ENCODE measurements around the gene CHST3. TPM values are rescaled to one million over a fixed set of nuclear protein-coding genes. Genes with fewer than 3 reads are reported as not detected.
A peak's percentile ranks its signal among the peaks of the same experiment; 100 is the strongest.

CHST3 gene
- total RNA-seq, 4 donors from 2014 or later, result 8.6 to 16.9 (median 14.0) TPM

- DNase-seq, result peak; percentile 46
- no peak for TF ChIP-seq POLR2A (IDR thresholded peaks at IDR 0.05)
- TF ChIP-seq, protein P1, sequence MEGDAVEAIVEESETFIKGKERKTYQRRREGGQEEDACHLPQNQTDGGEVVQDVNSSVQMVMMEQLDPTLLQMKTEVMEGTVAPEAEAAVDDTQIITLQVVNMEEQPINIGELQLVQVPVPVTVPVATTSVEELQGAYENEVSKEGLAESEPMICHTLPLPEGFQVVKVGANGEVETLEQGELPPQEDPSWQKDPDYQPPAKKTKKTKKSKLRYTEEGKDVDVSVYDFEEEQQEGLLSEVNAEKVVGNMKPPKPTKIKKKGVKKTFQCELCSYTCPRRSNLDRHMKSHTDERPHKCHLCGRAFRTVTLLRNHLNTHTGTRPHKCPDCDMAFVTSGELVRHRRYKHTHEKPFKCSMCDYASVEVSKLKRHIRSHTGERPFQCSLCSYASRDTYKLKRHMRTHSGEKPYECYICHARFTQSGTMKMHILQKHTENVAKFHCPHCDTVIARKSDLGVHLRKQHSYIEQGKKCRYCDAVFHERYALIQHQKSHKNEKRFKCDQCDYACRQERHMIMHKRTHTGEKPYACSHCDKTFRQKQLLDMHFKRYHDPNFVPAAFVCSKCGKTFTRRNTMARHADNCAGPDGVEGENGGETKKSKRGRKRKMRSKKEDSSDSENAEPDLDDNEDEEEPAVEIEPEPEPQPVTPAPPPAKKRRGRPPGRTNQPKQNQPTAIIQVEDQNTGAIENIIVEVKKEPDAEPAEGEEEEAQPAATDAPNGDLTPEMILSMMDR (IDR thresholded peaks at IDR 0.05), result no peak
- Histone ChIP-seq H3K9me3 (no peaks in the 10 kb centered on the region), H3K27ac (peak overlapping the region; percentile 48 to 65 (median 60)), H3K27me3 (no peaks in the 10 kb centered on the region), H3K4me3 (replicated peaks in 1 of 3) (no peak overlapping the region), H3K4me1 (peaks cover 28 to 36% of the 10 kb centered on the region in 2 donors), H3K36me3 (no peaks in the 10 kb centered on the region)
- 34 to 38% methylated on average over 20 of the region's 21 CpGs for WGBS, 2 donors
- intact Hi-C loops (cut with DNase I), result no loop called here
Measured at GRCh38 chr10:71999360-72000072, 35.3 kb downstream of the CHST3 start.

GRCh38 chr10:72000073-72001032 lies 36.2 kb downstream of the CHST3 start:
- WGBS, 2 donors, result 66 to 71% methylated on average over 14 of the region's 14 CpGs
- peak; percentile 41 to 62 for DNase-seq
- Histone ChIP-seq H3K27ac (peak overlapping the region in 1 of 3 donors; percentile 48), H3K9me3 (no peaks in the 10 kb centered on the region), H3K27me3 (no peaks in the 10 kb centered on the region), H3K4me3 (replicated peaks in 1 of 3) (no peak overlapping the region), H3K4me1 (peaks cover 28 to 36% of the 10 kb centered on the region in 2 donors), H3K36me3 (no peaks in the 10 kb centered on the region)
- TF ChIP-seq POLR2A (IDR thresholded peaks at IDR 0.05), result no peak
- TF ChIP-seq, protein P1 (IDR thresholded peaks at IDR 0.05), result no peak
- intact Hi-C loops (cut with DNase I), result no loop called here

GRCh38 chr10:72001033-72001395 lies 36.8 kb downstream of the CHST3 start:
- H3K27ac ChIP-seq, result no peak overlapping the region
- H3K27me3 ChIP-seq, result no peaks in the 10 kb centered on the region
- no peaks in the 10 kb centered on the region for H3K9me3 ChIP-seq
- no peaks in the 10 kb centered on the region for H3K36me3 ChIP-seq
- TF ChIP-seq, protein P1 (IDR thresholded peaks at IDR 0.05), result no peak
- no peak for TF ChIP-seq POLR2A (IDR thresholded peaks at IDR 0.05)
- WGBS, 2 donors, result 63 to 73% methylated on average over 1 to 4 of the region's 4 CpGs
- H3K4me1 ChIP-seq, result peaks cover 28 to 36% of the 10 kb centered on the region in 2 donors
- intact Hi-C loops (cut with DNase I), result no loop called here
- H3K4me3 ChIP-seq (replicated peaks in 1 of 3), result no peak overlapping the region
- peak; percentile 37 to 54 for DNase-seq

DNA sequence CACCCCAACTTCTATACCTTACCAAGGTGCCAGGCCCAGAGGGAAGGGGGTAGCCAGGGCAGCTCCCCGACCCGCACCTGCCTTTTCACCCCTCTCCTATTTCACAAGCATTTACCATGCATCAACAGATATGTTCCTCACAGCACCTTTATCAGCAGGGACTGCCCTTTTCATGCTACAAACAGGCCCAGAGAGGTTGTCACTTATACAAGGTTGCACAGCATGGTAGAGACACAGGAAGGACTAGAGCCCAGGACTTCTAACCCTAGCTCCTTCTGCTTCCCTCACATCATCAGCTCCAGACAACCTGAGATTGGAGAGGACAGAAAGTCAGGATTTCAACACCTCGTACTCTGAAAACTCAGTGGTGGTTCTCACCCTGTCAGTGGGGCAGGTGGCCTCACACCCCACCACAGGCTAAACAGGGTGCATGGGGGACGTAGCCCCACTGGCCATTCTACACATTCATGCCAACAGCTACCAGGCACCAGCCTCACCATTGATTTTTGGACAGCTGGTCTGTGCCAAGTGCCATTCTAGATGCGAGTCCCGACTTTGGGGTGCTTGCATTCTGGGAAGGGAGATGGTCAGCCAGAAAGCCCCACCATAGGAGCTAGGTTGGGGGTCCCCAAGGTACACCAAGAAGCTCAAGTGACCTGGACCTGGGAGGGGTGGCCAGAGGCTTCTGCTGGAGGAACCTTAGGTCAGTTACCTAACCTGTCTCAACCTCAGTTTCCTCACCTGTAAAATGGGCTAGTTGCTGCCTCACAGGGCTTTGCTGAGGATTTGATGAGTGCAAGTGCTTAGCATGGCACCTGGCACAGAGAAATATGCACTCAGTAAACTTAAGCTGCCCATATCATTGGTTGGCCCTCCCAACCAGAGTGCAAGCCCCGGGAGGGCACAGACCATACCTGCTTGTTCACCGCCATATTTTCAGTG lies 38.4 kb downstream of the CHST3 start:
- Histone ChIP-seq H3K27me3 (no peaks in the 10 kb centered on the region), H3K27ac (no peak overlapping the region), H3K4me1 (peaks cover 28 to 42% of the 10 kb centered on the region in 2 donors), H3K9me3 (no peaks in the 10 kb centered on the region), H3K4me3 (replicated peaks in 1 of 3) (no peak overlapping the region), H3K36me3 (peaks cover 4 to 6% of the 10 kb centered on the region in 2 donors)
- WGBS, 2 donors, result 88 to 99% methylated on average over 6 to 8 of the region's 8 CpGs
- TF ChIP-seq POLR2A (IDR thresholded peaks at IDR 0.05), result no peak
- TF ChIP-seq, protein P1 (IDR thresholded peaks at IDR 0.05), result no peak
- DNase-seq, result no peak
- intact Hi-C loops (cut with DNase I), result no loop called here
